HepG2 (cell line): ENCODE results near the gene ETNK1. TPM values are rescaled to one million over a fixed set of nuclear protein-coding genes. Genes with fewer than 3 reads are reported as not detected.
A peak's percentile ranks its signal among the peaks of the same experiment; 100 is the strongest.

Experiments used
- CC2D1A ChIP-seq: sonication (generic); formaldehyde crosslinking; IDR thresholded peaks from 2 replicates; pipeline ENCODE4 v1.8.1; 2023; ENCODE audit warnings: mild to moderate bottlenecking, missing genetic modification reagents
- CEBPG ChIP-seq: IDR thresholded peaks from 2 replicates; pipeline ENCODE4 v1.6.1; 2016
- DNMT1 ChIP-seq: sonication (generic); formaldehyde crosslinking; IDR thresholded peaks from 2 replicates; pipeline ENCODE4 v1.5.1; 2020; ENCODE audit warnings: mild to moderate bottlenecking, missing genetic modification reagents
- ETV6 ChIP-seq: sonication (generic); formaldehyde crosslinking; conservative IDR thresholded peaks from 2 replicates; pipeline ENCODE4 v1.4.0; 2020; ENCODE audit warnings: missing genetic modification reagents
- FOXA1 ChIP-seq, 2 experiments: fragments of 450-650 bp in 1 of 2; sonication (generic) in 1 of 2; formaldehyde crosslinking in 1 of 2; IDR thresholded peaks; 2 replicates each; pipeline versions ENCODE4 v1.4.0 to v1.6.1; 2016 to 2020; ENCODE audit warnings: missing genetic modification reagents in 1 of 2
- GABPB1 ChIP-seq: IDR thresholded peaks from 2 replicates; pipeline ENCODE4 v1.6.1; 2016; ENCODE audit warnings: mild to moderate bottlenecking, missing genetic modification reagents, moderate library complexity, missing compliant biosample characterization
- HOXA5 ChIP-seq: sonication (generic); formaldehyde crosslinking; IDR thresholded peaks from 2 replicates; pipeline ENCODE4 v1.4.0; 2020; ENCODE audit warnings: missing genetic modification reagents
- PHF5A ChIP-seq: IDR thresholded peaks from one replicate; pipeline ENCODE4 v1.6.1; 2018; ENCODE audit warnings: low read depth, missing genetic modification reagents; ENCODE audit not compliant: unreplicated experiment
- TBL1XR1 ChIP-seq: fragments of 150-350 bp; IDR thresholded peaks from 2 replicates; pipeline ENCODE4 v1.6.1; 2014; ENCODE audit warnings: borderline replicate concordance, low read length; ENCODE audit not compliant: partially characterized antibody
- TCF7L2 ChIP-seq: IDR thresholded peaks from 2 replicates; pipeline ENCODE4 v1.6.1; 2011; ENCODE audit warnings: mild to moderate bottlenecking, low read depth, low read length, moderate library complexity
- THAP11 ChIP-seq: IDR thresholded peaks from 2 replicates; pipeline ENCODE4 v1.6.1; 2016; ENCODE audit warnings: missing biosample characterization, missing genetic modification reagents
- ZFP90 ChIP-seq: sonication (generic); formaldehyde crosslinking; IDR thresholded peaks from 2 replicates; pipeline ENCODE4 v1.8.0; 2022; ENCODE audit warnings: missing genetic modification reagents, mild to moderate bottlenecking, inconsistent platforms, borderline replicate concordance
- ZNF33B ChIP-seq: sonication (generic); formaldehyde crosslinking; IDR thresholded peaks from 2 replicates; pipeline ENCODE4 v1.5.1; 2020; ENCODE audit warnings: mild to moderate bottlenecking, missing genetic modification reagents
- ZNF430 ChIP-seq: sonication (generic); formaldehyde crosslinking; IDR thresholded peaks from 2 replicates; pipeline ENCODE4 v1.9.0; 2021; ENCODE audit warnings: mild to moderate bottlenecking, missing genetic modification reagents
- ZNF446 ChIP-seq: sonication (generic); formaldehyde crosslinking; IDR thresholded peaks from 2 replicates; pipeline ENCODE4 v1.5.0; 2020; ENCODE audit warnings: mild to moderate bottlenecking, missing genetic modification reagents
- ZNF547 ChIP-seq: sonication (generic); formaldehyde crosslinking; IDR thresholded peaks from 2 replicates; pipeline ENCODE4 v1.5.1; 2020; ENCODE audit warnings: mild to moderate bottlenecking, missing genetic modification reagents
- ZNF569 ChIP-seq: sonication (generic); formaldehyde crosslinking; IDR thresholded peaks from 2 replicates; pipeline ENCODE4 v1.5.0; 2020; ENCODE audit warnings: mild to moderate bottlenecking, missing genetic modification reagents, moderate library complexity, borderline replicate concordance
- ZNF674 ChIP-seq: sonication (generic); formaldehyde crosslinking; IDR thresholded peaks from 2 replicates; pipeline ENCODE4 v1.5.0; 2020; ENCODE audit warnings: low read depth, mild to moderate bottlenecking, missing genetic modification reagents
- ZNF703 ChIP-seq: sonication (generic); formaldehyde crosslinking; IDR thresholded peaks from 2 replicates; pipeline ENCODE4 v1.5.1; 2020; ENCODE audit warnings: missing genetic modification reagents, mild to moderate bottlenecking, moderate library complexity, borderline replicate concordance
- ZNF724P ChIP-seq: sonication (generic); formaldehyde crosslinking; IDR thresholded peaks from 2 replicates; pipeline ENCODE4 v1.8.0; 2022; ENCODE audit warnings: missing genetic modification reagents, borderline replicate concordance
- ZNF746 ChIP-seq: sonication (generic); formaldehyde crosslinking; IDR thresholded peaks from 2 replicates; pipeline ENCODE4 v1.8.0; 2022; ENCODE audit warnings: mild to moderate bottlenecking, missing genetic modification reagents
- ZNF790 ChIP-seq: sonication (generic); formaldehyde crosslinking; IDR thresholded peaks from 2 replicates; pipeline ENCODE4 v1.8.0; 2022; ENCODE audit warnings: missing genetic modification reagents, mild to moderate bottlenecking, borderline replicate concordance
- polyA plus RNA-seq, 8 experiments: library from polyadenylated mRNA; depleted of rRNA in 3 of 8; stranded (reverse) in 7 of 8; unstranded in 1 of 8; fragments of >200 nt; fragmentation: Illumina TruSeq in 4 of 8; extraction: Trizol in 4 of 8; gene quantifications; 2 replicates each; pipeline versions ENCODE4 v1.2.1 to v1.2.3, GENCODE V29; 2011 to 2016; ENCODE audit warnings: low read depth in 4 of 8, missing spikeins in 1 of 8, mixed read lengths in 1 of 8; ENCODE audit not compliant: insufficient read depth in 1 of 8
- total RNA-seq, 5 experiments: library from RNA; depleted of rRNA; stranded (reverse); fragments of >200 nt; fragmentation: Illumina TruSeq; extraction: Trizol; gene quantifications; 2 replicates each; pipeline ENCODE4 v1.2.3, GENCODE V29; 2016; ENCODE audit warnings: low read depth in 1 of 5
- TF ChIP-seq, protein P1 (sequence below): sonication (generic); formaldehyde crosslinking; IDR thresholded peaks from 2 replicates; pipeline ENCODE4 v1.4.0; 2020; ENCODE audit warnings: low read depth, mild to moderate bottlenecking, missing genetic modification reagents
- TF ChIP-seq, protein P2 (sequence below): fragments of 450-650 bp; IDR thresholded peaks from 2 replicates; pipeline ENCODE4 v1.6.1; 2017
- TF ChIP-seq, protein P3 (sequence below): sonication (generic); formaldehyde crosslinking; conservative IDR thresholded peaks from 2 replicates; pipeline ENCODE4 v1.8.0; 2022; ENCODE audit warnings: mild to moderate bottlenecking, moderate library complexity, missing genetic modification reagents

The ETNK1 gene
- total and polyA plus RNA-seq, 2 of the 13 experiments (the other 11 are each of a cell fraction or from before 2014, with no cell fraction given): 14.4 to 55.7 TPM

DNA sequence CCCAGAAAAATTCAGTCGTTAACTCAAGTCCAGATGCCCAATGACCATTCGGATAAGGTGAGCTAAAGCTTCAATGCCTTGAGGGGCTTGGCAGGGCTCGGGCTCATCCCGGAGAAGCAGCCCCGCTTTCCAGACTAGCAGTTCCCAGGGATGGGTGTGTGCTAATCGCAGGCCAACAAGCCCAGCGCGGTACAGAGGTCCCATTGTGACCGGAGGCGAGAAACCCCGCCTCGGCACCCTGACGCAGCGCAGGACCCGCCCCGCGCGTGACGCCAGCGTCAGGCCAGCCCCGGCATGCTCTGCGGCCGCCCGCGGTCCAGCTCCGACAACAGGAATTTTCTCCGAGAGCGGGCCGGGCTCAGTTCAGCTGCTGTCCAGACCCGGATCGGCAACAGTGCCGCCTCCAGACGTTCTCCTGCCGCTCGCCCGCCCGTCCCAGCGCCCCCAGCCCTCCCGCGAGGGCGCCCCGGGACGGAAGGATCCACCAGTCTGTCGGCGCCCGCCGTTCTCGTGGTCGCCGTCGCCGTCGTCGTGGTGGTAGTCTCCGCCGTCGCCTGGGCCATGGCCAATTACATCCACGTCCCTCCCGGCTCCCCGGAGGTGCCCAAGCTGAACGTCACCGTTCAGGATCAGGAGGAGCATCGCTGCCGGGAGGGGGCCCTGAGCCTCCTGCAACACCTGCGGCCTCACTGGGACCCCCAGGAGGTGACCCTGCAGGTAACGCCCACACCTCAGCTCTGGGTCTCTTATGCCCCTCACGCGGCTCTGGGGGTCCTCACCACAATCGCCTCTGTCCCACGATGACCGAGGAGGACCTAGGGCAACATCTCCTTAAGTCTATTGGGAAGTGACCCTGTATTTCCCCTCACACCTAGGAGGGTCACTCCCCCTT is at the start of gene ETNK1 (continued):
- TF ChIP-seq FOXA1 (IDR thresholded peaks at IDR 0.05) (no peak), FOXA1 (CRISPR knock-in tag; IDR thresholded peaks at IDR 0.05) (peak; percentile 24; the same call in 1 of the 2 replicates), ZNF547 (CRISPR knock-in tag) (peak; percentile 20; the same call in 1 of the 2 replicates), PHF5A (CRISPR knock-in tag) (no peak), GABPB1 (peak; percentile 83), THAP11 (peak; percentile 71), DNMT1 (CRISPR knock-in tag) (peak; percentile 93; the same call in 1 of the 2 replicates), HOXA5 (peak; percentile 94), ZNF674 (CRISPR knock-in tag) (peak; percentile 81), ZNF569 (no peak), CEBPG (CRISPR knock-in tag) (peak; percentile 67), ZFP90 (CRISPR knock-in tag) (peak; percentile 79; the same call in 1 of the 2 replicates), ZNF746 (CRISPR knock-in tag) (peak; percentile 39; the same call in 1 of the 2 replicates), TBL1XR1 (peak; percentile 50), ETV6 (CRISPR knock-in tag) (peak; percentile 63; the same call in 1 of the 2 replicates), ZNF446 (CRISPR knock-in tag) (peak; percentile 91), TCF7L2 (no peak), CC2D1A (0 out of 2 replicates have a peak, but pooled peaks have one; percentile 11), ZNF430 (0 out of 2 replicates have a peak, but pooled peaks have one; percentile 34), ZNF724P (CRISPR knock-in tag) (0 out of 2 replicates have a peak, but pooled peaks have one; percentile 22), ZNF33B (CRISPR knock-in tag) (peak; percentile 22; the same call in 1 of the 2 replicates), ZNF790 (CRISPR knock-in tag) (peak; percentile 61; the same call in 1 of the 2 replicates), ZNF703 (0 out of 2 replicates have a peak, but pooled peaks have one; percentile 51)
- TF ChIP-seq, protein P1, sequence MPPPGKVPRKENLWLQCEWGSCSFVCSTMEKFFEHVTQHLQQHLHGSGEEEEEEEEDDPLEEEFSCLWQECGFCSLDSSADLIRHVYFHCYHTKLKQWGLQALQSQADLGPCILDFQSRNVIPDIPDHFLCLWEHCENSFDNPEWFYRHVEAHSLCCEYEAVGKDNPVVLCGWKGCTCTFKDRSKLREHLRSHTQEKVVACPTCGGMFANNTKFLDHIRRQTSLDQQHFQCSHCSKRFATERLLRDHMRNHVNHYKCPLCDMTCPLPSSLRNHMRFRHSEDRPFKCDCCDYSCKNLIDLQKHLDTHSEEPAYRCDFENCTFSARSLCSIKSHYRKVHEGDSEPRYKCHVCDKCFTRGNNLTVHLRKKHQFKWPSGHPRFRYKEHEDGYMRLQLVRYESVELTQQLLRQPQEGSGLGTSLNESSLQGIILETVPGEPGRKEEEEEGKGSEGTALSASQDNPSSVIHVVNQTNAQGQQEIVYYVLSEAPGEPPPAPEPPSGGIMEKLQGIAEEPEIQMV (CRISPR knock-in tag): peak; percentile 77; the same call in 1 of the 2 replicates
- TF ChIP-seq, protein P2, sequence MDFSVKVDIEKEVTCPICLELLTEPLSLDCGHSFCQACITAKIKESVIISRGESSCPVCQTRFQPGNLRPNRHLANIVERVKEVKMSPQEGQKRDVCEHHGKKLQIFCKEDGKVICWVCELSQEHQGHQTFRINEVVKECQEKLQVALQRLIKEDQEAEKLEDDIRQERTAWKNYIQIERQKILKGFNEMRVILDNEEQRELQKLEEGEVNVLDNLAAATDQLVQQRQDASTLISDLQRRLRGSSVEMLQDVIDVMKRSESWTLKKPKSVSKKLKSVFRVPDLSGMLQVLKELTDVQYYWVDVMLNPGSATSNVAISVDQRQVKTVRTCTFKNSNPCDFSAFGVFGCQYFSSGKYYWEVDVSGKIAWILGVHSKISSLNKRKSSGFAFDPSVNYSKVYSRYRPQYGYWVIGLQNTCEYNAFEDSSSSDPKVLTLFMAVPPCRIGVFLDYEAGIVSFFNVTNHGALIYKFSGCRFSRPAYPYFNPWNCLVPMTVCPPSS: no peak
- TF ChIP-seq, protein P3, sequence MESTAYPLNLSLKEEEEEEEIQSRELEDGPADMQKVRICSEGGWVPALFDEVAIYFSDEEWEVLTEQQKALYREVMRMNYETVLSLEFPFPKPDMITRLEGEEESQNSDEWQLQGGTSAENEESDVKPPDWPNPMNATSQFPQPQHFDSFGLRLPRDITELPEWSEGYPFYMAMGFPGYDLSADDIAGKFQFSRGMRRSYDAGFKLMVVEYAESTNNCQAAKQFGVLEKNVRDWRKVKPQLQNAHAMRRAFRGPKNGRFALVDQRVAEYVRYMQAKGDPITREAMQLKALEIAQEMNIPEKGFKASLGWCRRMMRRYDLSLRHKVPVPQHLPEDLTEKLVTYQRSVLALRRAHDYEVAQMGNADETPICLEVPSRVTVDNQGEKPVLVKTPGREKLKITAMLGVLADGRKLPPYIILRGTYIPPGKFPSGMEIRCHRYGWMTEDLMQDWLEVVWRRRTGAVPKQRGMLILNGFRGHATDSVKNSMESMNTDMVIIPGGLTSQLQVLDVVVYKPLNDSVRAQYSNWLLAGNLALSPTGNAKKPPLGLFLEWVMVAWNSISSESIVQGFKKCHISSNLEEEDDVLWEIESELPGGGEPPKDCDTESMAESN (CRISPR knock-in tag): peak; percentile 90; the same call in 1 of the 2 replicates
